Omental fat pad (tissue), 4 donors: Measurements from ENCODE around the gene CASD1. TPM values are rescaled to one million over a fixed set of nuclear protein-coding genes. Genes with fewer than 3 reads are reported as not detected.
A peak's percentile ranks its signal among the peaks of the same experiment; 100 is the strongest.

Source experiments
- ATAC-seq: fragments of 150-250 bp; one replicate; pipeline ENCODE4 v1.9.1; 2016; ENCODE audit warnings: mild to moderate bottlenecking, moderate library complexity; ENCODE audit not compliant: low FRiP score
- DNase-seq: peaks from one replicate; pipeline ENCODE4 v3.0.0-alpha.2; 2019; ENCODE audit warnings: low spot score
- total RNA-seq, 4 donors: library from RNA; depleted of rRNA; stranded (reverse); fragments of >200 nt; gene quantifications; one replicate each; pipeline ENCODE4 v1.1.0, GENCODE V29; 2016
- TF ChIP-seq, protein P1 (sequence below), 3 donors: fragments of 450-650 bp; IDR thresholded peaks; one replicate each; pipeline ENCODE4 v1.5.1; 2016 to 2017; ENCODE audit warnings: antibody characterized with exemption in 3 of 3, mild to moderate bottlenecking in 3 of 3, moderate library complexity in 2 of 3

The CASD1 gene
- total RNA-seq, 4 donors from 2014 or later: 19.1 to 34.5 (median 23.3) TPM

DNA sequence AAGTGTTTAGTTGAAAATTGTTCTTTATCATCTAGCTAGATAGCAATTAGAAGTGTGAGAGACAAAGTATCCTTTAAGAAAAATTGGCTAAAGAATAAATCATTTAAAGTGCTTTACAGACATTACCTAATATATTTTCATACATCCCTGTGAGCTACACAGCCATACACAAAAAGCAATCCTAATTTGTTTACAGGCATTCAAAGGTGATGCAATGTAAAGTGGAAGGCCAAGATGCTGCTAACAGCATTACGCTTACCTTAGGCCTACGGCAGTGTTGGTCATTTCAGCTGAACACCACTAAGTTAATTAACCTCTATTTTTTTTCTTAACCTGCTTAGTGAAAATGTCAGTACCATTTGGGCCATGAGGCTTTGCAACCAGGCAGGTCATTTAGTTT lies 10.7 kb upstream of the CASD1 start:
- TF ChIP-seq, protein P1, sequence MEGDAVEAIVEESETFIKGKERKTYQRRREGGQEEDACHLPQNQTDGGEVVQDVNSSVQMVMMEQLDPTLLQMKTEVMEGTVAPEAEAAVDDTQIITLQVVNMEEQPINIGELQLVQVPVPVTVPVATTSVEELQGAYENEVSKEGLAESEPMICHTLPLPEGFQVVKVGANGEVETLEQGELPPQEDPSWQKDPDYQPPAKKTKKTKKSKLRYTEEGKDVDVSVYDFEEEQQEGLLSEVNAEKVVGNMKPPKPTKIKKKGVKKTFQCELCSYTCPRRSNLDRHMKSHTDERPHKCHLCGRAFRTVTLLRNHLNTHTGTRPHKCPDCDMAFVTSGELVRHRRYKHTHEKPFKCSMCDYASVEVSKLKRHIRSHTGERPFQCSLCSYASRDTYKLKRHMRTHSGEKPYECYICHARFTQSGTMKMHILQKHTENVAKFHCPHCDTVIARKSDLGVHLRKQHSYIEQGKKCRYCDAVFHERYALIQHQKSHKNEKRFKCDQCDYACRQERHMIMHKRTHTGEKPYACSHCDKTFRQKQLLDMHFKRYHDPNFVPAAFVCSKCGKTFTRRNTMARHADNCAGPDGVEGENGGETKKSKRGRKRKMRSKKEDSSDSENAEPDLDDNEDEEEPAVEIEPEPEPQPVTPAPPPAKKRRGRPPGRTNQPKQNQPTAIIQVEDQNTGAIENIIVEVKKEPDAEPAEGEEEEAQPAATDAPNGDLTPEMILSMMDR (IDR thresholded peaks at IDR 0.05): no peak
- ATAC-seq: no peak
- DNase-seq: no peak

DNA sequence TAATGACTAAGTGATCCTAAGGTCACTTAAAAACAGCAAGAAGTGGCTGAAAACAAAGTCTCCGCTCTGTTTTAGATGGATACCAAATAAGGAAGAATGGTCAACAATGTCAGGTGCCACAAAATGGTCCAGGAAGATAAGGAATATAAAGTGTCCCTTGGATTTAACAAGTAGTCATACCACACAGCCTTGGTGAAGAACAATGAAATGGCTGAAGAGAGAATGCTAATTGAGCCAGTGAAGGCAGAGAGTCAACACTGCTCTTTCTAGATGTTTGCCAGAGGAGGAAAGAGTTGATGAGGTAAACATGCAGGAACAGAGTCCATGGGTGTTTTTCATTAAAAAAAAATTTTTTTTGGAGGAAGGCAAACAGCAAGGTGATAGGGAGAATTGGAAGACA lies 2.1 kb upstream of the CASD1 start:
- TF ChIP-seq, protein P1 (IDR thresholded peaks at IDR 0.05): no peak
- DNase-seq: no peak
- ATAC-seq: no peak

DNA sequence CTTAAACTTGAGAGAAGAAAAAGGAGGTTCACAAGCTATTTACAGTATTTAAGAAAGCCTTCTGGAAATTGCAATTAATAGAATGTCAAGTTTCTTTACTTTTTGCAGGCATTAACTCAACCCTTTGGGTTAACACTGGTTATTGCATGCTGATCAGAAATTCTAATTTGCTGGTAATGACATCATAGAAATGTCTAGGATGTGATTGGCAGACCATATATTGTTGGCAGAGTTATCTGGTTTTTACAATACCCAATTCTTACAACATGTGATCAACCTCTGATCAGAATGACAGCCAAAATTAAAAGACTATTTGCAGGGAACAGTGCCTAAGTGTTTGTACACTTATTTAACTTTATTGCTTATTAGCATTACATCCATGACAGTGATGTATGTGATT lies 1.6 kb upstream of the CASD1 start:
- TF ChIP-seq, protein P1 (IDR thresholded peaks at IDR 0.05): no peak
- DNase-seq (no peak), ATAC-seq (no peak)

DNA sequence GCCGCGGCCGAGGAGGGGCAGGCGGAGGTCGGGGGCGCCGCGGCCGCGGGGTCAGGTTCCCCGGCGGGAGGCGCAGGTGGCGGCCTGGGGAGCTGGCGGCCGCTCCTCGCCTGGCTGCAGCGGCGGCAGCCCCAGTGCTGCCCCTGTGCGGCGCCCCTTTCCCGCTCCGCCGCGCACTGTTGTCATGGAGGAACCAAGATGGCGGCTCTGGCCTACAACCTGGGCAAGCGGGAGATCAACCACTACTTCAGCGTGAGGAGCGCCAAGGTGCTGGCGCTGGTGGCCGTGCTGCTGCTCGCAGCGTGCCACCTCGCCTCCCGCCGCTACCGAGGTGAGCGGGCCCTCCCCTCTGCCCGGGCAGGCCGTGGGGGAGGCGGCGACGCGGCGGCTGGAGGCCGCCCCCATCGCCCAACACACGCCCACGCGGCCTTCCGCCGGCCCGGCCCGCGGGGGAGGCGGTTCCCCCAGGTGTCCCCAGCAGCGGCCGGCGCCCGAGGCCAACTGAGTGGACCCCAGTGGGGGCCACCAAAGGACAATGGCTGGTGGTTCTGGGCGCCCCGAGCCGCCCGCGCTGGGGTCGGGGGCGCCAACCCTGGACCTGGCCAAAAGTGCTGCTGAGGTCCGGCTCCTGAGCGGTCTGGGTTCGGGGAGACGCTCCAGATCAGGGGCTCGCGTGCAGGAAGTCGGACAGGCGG lies 425 bp downstream of the CASD1 start:
- TF ChIP-seq, protein P1 (IDR thresholded peaks at IDR 0.05): no peak
- DNase-seq: peak; percentile 34
- ATAC-seq: peak; percentile 87

DNA sequence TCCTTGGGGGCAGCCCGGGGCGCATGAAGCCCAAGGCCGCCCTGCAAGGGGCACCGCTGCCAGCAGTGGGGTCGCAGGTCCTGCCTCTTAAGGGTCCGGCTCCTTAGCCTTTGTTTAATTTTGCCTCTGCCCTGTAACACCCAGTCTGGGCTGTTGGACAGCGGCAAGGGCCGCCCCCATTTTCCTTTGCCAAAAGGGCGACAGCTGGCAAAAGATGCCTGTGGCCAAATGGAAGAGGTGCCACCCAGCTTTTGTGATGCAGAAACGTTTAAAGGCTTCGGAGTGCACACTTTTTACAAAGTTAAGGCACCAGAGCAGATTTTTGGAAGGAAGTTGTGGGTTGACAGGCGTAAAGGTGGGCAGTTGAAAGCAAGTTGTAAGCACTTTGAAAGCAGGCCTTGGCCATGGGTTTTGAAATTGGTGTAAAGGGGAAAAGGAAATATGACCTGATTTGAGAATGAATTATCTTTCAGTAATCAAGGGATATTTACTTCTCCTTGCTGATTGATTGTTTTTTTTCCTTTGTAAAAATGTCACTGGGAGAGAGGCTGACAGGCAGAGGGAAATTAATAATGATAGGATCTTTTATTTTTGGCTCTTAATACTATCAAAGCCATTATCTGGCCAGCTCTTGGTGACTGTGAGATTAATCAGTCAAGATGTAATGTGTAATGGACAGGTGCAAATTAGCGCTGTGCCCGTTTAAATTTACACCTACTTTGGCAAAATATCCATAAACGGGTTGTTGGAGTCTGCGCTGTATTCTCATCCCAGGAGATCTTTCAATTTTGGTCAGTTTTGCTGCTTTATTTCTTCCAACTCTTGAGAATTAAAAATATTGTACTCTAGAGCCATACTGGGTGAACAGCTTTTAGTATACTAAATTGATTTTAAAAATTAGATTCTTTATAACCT lies 1.2 kb downstream of the CASD1 start:
- TF ChIP-seq, protein P1 (IDR thresholded peaks at IDR 0.05): no peak
- DNase-seq: no peak
- ATAC-seq: peak; percentile 9

DNA sequence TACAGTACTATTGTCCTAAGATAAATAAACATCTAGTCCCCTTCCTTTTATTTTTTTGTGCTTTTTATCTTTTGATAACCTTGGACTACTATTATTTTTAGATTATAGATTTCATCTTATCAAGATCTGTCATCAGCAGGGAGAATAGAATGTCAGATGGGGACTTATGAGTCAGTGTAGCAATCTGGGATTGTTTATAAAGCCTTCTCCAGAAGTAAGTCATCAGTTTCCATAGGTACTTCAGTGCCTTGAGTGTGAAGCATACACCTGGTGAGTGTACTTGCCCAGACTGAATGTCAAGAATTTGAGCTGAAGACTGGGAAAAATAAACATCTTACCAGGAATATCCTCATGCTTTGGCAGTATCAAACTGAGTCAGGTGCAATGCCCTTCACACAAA lies 2.1 kb downstream of the CASD1 start:
- TF ChIP-seq, protein P1 (IDR thresholded peaks at IDR 0.05): no peak
- ATAC-seq: no peak
- DNase-seq: no peak
